COLO668 (cell line): ENCODE data around the gene FXYD5.
"Not testable (repeated sequence)": the region's sequence is repeated elsewhere in the genome, so short reads cannot be mapped to it uniquely, and the experiment has no call there.

ENCODE experiments used
- DNase-seq: peaks from one replicate; lab custom pipeline; 2025; ENCODE audit not compliant: unreplicated experiment; lab: John Stamatoyannopoulos, UW

Gene FXYD5

DNA sequence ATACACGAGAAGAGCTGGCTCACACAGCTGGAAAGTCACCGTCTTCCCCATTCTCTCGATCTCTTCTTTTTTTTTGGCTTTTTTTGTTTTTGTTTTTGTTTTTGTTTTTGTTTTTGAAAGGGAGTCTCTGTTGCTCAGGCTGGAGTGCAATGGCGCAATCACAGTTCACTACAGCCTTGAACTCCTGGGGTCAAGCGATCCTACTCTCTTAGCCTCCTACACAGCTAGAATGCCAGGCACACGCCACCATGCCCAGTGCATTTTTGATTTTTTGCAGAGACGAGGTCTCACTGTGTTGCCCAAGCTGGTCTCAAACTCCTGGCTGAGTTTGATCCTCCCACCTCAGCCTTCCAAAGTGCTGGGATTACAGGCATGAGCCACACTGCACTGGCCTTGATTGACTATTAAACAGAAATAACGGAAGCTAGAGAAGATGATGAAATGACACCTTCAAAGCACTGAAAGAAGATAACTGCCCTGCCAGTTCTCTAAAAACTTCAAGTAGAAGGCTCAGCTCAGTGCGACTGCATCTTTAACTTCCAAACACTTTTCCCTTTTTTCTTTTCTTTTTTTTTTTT is 34.9 kb upstream of the FXYD5 start:
- no peak for DNase-seq

DNA sequence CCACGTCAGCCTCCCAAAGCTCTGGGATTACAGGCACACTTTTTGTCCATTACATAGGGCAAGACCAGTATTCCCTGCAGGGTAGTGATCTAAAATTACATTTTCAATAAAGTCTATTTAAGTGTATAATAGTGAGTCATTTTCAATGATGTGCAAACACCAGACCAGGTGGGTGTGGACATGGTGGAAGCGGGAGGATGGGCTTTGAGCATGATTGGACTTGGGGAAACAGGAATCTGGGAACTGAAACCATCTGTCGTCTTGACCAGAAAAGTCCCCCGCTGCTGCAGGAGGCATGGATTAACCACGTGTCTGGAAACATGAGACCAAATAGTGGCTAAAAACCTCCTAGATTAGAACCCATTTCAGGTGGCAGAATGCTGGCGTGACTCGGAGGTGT is 34.0 kb upstream of the FXYD5 start:
- peak; percentile 76 for DNase-seq

DNA sequence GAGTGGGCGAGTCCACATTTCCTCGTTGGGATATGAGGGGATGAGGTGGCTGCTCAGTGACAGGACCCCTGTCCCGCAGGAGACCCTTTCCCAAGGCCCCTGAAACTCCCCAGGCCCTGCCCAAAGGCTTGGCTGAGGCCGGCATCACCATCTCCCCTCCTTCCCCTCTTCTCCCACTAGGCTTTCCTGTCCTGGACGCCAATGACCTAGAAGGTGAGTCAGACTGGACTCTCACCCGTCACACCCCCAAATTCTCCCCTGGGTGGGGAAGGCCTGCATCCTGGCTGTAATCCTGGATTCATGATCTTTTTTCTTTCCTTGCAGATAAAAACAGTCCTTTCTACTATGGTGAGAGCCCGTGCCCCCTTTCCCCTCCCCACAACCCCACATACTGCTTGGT is 33.6 kb upstream of the FXYD5 start:
- DNase-seq: no peak

GRCh38 chr19:35122687-35123551 is 31.6 kb upstream of the FXYD5 start:
- no peak for DNase-seq

GRCh38 chr19:35123573-35123972 is 31.0 kb upstream of the FXYD5 start:
- no peak for DNase-seq

DNA sequence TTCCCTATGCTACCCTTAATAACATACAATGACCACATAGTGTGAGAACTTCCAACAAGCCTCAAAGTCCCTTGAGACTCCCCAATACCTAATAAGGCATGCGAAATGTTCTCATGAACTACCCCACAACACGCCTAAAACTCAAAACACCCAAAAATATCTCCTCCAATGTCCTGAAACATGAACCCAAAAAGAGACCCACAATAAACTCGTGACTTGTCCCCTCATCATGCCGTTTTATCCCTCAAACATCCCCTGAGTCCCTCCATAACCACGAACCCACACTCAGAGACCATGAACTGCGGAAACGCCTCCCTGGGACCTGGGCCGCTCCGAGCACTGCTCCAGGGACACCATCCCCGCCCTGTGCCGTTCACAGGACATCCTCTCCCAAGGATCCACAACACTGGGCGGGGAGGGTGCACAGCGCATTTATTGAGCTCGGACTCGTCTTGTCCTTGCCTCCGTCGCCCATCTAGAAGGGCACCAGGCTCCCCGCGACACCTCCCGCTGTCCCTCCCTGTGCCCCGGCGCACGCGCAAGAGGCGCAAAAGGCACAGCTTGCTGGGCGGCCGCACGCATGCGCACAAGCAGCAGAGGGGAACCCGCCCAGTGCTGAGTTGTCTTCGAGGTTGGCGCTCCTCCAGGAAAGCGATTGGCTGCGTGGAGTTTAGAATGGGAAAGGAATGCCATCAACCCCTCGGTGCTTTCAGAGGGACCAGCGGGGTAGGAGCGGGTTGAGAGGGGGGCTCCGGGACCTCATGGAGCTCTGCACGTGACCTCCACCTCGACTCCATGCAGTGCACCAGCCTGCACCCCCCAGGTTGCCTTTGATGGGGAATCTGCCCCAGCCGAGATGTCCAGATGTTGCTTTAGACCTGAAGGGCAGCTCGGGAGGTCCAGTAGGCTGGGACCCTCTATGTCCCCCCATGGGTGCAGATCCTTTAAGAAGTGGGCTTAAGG is 30.2 kb upstream of the FXYD5 start:
- DNase-seq: peak; percentile 90

DNA sequence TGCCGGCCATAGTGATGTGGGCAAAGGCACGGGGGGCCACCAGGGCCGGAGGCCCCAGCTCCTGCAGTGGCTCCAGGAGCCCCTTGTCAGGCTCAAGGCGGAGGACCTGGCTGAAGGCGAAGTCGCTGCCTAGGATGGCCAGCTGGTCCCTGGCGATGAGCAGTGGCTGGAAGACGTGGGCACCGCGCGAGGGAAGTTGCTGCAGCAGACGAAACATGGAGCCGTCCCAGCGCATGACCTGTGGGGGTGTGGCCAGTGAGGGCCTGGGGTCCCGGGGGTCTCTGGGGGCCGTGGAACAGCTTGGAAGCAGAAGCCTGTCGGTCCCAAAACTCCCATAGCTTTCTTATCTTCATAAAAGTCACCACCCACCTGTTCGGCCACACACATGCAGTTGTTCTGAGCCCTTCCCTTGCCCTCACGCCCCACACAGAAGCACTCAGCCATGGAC is 29.2 kb upstream of the FXYD5 start:
- DNase-seq: no peak

DNA sequence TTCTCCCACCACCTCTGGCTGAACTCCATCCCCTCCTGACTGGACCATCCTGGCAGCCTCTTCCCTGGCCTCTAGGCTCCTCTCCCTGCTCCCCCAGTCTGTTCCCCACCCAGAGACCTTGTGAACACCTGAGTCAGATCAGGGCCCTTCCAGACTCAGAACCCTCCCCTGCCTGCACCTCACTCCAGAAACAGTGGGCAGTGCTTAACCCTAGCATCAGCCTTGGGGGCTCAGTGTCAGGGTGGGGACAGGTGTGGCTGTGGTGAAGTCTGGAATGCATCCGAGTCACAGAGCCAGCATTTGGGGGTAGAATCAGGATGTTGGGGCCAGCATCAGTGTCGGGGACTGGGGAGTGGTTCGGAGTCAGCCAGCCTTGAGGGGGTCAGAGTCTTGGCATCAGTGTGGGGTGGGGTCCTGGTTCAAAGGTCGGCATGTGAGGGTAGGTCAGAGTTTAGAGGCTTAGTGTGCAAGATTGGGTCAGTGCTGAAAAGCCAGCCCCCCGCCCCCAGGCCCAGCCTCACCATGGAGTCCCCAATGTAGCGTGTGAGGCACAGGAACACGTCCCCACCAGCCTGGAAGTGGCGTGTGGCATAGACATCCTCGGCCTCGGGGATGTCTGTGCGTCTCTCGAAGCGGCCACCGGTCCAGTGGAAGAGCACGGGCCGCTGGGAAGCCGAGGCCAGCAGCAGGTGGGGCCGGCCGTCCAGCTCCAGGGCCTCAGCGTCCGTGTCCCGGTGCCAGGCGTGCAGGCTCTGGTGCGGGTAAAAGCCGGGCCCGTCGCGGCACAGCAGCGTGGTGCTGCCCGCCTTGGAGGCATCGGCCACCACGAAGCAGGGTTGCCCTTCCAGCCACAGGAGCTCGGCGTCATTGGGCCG is 28.5 kb upstream of the FXYD5 start:
- DNase-seq: no peak

- DNase-seq: no peak
These were observed 27.9 kb upstream of the FXYD5 start for GRCh38 chr19:35126624-35126959.

- no peak for DNase-seq
These were observed 26.7 kb upstream of the FXYD5 start for GRCh38 chr19:35127871-35128270.

DNA sequence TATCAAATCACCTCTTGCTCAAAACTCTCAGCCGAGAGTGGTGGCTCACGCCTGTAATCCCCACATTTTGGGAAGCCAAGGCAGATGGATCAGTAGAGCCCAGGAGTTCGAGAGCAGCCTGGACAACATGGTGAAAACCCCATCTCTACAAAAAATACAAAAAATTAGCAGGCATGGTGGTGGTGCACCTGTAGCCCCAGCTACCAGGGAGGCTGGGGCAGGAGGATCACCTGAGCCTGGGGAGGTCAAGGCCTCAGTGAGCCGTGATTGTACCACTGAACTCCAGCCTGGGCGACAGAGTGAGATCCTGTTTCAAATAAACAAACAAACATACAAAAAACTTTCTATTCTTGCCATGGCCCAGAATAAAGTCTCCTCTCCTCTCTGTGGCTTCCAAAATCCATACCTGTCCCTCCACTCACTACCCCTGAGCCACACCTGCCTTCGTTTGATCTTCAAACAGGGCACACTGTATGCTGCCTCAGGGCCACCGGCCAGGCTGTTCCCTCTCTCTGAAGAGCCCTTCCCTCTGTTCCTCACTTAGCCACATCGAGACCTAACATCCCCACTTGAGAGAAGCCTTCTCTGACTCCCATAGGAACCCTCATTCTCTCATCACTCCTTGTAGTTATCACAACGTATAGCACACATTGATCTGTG is 26.0 kb upstream of the FXYD5 start:
- no peak for DNase-seq

DNA sequence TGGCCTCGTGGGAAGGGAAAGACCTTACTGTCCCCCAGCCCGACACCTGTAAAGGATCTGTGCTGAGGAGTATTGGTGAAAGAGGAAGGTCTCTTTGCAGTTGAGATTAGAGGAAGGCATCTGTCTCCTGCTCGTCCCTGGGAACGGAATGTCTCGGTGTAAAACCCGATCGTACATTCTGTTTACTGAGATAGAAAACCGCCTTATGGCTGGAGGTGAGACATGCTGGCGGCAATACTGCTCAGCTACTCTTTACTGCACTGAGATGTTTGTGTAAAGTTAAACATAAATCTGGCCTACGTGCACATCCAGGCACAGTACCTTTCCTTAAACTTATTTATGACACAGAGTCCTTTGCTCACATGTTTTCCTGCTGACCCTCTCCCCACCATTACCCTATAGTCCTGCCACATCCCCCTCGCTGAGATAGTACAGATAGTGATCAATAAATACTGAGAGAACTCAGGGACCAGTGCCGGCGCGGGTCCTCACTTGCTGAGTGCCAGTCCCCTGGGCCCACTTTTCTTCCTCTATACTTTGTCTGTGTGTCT is 24.7 kb upstream of the FXYD5 start:
- not testable (repeated sequence) for DNase-seq

- no peak for DNase-seq
These were observed 23.5 kb upstream of the FXYD5 start for GRCh38 chr19:35130761-35131720.

DNA sequence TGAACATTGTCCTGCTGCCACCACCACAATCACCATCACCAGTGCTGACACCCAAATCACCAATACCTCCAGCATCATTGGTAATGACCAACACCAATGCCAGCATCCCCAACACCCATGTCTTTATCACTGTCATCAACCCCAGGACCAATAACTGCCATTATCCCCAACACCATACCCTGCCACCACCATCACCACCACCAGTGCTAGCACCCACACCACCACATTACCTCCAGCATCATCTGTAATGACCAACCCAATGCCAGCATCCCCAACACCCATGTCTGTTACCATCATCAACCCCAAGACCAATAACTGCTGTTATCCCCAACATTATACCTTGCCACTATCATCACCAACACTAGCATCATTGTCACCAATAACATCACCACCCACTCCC is 22.3 kb upstream of the FXYD5 start:
- no peak for DNase-seq

DNA sequence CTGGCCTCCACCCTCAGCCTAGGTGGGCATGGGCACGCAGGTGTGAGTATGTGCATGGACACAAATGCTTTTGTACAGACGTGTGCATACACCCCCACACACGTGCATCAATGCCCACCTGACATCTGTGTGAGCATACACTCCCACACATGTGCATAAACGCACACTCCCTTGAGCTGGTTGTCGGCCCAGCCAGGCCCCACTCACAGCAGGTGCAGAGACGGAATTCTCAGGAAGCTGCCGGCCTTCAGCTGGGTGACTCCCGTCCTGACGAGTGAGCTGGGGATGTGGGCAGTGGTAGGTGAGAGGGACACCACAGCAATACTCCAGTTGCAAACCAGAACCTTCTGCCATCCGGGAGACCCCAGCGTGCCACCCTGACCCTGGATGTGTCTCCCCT is 20.7 kb upstream of the FXYD5 start:
- DNase-seq: no peak

- no peak for DNase-seq
These were observed 19.8 kb upstream of the FXYD5 start, which contains the start of gene LGI4 for GRCh38 chr19:35134601-35135242. Gene LGI4 (minus strand): TSS chr19:35135059. CDS start chr19:35134680, 379 bp downstream.

- peak; percentile 67 for DNase-seq
These were observed 19.1 kb upstream of the FXYD5 start for GRCh38 chr19:35135389-35135909.

GRCh38 chr19:35136231-35136630 is 18.3 kb upstream of the FXYD5 start:
- no peak for DNase-seq
